PFSK-1 (cell line): ENCODE results near the gene PRSS21.

Source experiments
- POLR2AphosphoS5 ChIP-seq: IDR thresholded peaks from 2 replicates; pipeline ENCODE4 v1.6.1; 2012; ENCODE audit warnings: low read depth, mild to moderate bottlenecking, control low read depth, low read length, moderate library complexity
- SIN3A ChIP-seq: IDR thresholded peaks from 2 replicates; pipeline ENCODE4 v1.6.1; 2012; ENCODE audit warnings: mild to moderate bottlenecking, low read length, moderate library complexity, borderline replicate concordance; ENCODE audit not compliant: insufficient read depth
- TAF1 ChIP-seq: IDR thresholded peaks from 2 replicates; pipeline ENCODE4 v1.6.1; 2012; ENCODE audit warnings: low read length, control low read depth, borderline replicate concordance; ENCODE audit not compliant: insufficient read depth

GRCh38 chr16:2806286-2806685 lies 10.8 kb upstream of the PRSS21 start:
- no peak for TF ChIP-seq POLR2AphosphoS5
- no peak for TF ChIP-seq TAF1
- no peak for TF ChIP-seq SIN3A
